Nephron progenitor cell (in vitro differentiated cells): ENCODE measurements around the gene SLC51B.
A peak's percentile ranks its signal among the peaks of the same experiment; 100 is the strongest.

ENCODE experiments used
- DNase-seq: peaks from one replicate; pipeline ENCODE4 v3.0.0; 2021
- H3K27ac Mint-ChIP-seq: 2 replicates; pipeline ENCODE4 v1.8.0; 2021; ENCODE audit warnings: mild to moderate bottlenecking, moderate library complexity, mixed read lengths
- H3K27me3 Mint-ChIP-seq: 2 replicates; pipeline ENCODE4 v1.8.0; 2021; ENCODE audit warnings: mild to moderate bottlenecking, low read depth, mixed read lengths; ENCODE audit not compliant: poor library complexity
- H3K36me3 Mint-ChIP-seq: 2 replicates; pipeline ENCODE4 v1.8.0; 2021; ENCODE audit warnings: low read depth, mixed read lengths
- H3K4me1 Mint-ChIP-seq: 2 replicates; pipeline ENCODE4 v1.8.0; 2021; ENCODE audit warnings: mixed read lengths
- H3K4me3 Mint-ChIP-seq: 2 replicates; pipeline ENCODE4 v1.8.0; 2021; ENCODE audit warnings: mild to moderate bottlenecking, moderate library complexity, mixed read lengths
- H3K9me3 Mint-ChIP-seq: 2 replicates; pipeline ENCODE4 v1.8.0; 2021; ENCODE audit warnings: mild to moderate bottlenecking, moderate library complexity, mixed read lengths
- TF ChIP-seq, protein P1 (sequence below): fragments of 200-600 bp; sonication (generic); IDR thresholded peaks from 2 replicates; pipeline ENCODE4 v1.5.0; 2021; ENCODE audit warnings: antibody characterized with exemption

The SLC51B gene

DNA sequence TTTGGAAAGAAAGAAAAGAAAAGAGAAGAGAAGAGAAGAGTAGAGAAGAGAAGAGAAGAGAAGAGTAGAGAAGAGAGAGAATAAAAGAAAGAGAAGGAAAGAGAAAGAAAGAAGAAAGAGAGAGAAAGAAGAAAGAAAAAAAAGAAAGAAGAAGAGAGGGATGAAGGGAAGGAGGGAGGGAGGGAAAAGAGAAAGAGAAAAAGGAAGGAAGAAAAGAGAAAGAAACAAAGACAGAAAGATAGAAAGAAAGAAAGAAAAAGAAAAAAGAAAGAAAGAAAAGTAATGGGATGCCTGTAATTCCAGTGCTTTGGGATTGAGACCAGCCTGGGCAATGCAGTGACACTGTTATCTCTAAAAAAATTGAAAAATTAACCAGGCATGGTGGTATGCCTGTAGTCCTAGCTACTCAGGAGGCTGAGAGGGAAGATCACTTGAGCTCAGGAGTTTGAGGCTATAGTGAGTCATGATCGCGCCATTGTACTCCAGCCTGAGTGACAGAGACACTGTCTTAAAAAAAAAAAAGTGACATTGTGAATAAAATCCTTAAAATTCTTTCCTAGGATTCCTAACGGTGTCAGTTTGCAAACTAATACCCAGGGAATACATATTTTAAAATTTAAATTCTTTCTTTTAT lies 20.9 kb downstream of the SLC51B start:
- Mint-ChIP-seq H3K36me3 (peaks cover 13% of the 10 kb centered on the region), H3K4me1 (peaks cover 74% of the 10 kb centered on the region), H3K27ac (no peak overlapping the region), H3K4me3 (peak overlapping the region; percentile 88), H3K27me3 (peaks cover 11% of the 10 kb centered on the region), H3K9me3 (no peaks in the 10 kb centered on the region)
- TF ChIP-seq, protein P1, sequence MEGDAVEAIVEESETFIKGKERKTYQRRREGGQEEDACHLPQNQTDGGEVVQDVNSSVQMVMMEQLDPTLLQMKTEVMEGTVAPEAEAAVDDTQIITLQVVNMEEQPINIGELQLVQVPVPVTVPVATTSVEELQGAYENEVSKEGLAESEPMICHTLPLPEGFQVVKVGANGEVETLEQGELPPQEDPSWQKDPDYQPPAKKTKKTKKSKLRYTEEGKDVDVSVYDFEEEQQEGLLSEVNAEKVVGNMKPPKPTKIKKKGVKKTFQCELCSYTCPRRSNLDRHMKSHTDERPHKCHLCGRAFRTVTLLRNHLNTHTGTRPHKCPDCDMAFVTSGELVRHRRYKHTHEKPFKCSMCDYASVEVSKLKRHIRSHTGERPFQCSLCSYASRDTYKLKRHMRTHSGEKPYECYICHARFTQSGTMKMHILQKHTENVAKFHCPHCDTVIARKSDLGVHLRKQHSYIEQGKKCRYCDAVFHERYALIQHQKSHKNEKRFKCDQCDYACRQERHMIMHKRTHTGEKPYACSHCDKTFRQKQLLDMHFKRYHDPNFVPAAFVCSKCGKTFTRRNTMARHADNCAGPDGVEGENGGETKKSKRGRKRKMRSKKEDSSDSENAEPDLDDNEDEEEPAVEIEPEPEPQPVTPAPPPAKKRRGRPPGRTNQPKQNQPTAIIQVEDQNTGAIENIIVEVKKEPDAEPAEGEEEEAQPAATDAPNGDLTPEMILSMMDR = no peak
- DNase-seq = no peak

DNA sequence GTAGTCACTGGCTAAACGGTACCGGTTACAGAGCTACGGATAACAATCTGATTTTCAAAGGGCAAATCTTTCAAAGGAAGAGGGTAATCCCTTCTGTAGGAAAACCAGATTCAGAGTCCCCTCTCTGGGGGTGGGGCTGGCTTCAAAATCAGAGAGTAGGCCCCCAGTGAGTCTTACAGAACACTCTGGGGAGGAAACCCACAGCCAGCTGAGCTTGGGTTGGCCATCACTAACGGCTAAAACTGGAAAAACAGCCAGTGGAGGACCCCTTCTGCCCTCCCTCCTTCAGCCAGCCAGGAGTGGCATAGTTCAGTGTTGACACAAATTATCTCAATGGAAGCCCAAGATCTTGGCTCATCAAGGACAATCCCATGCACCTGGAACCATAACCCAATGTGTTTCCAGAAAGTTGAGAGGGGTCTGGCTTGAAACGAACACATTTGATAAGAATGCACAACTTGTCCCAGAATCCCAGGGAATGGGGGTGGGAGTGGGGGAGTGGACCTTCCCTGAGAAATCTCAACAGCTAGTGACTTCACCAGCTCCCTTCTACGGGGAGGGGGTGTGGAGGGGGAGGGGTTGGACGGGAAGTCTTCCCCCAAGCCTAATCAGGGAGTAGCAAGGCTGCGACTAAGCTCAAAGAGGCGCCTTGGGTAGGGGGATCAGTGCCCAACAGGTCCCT lies 21.6 kb downstream of the SLC51B start:
- Mint-ChIP-seq H3K9me3 (no peaks in the 10 kb centered on the region), H3K27ac (no peak overlapping the region), H3K27me3 (peaks cover 11% of the 10 kb centered on the region), H3K4me3 (peak overlapping the region; percentile 88), H3K36me3 (peaks cover 7% of the 10 kb centered on the region), H3K4me1 (peaks cover 81% of the 10 kb centered on the region)
- peak; percentile 41 for DNase-seq
- TF ChIP-seq, protein P1 = no peak

DNA sequence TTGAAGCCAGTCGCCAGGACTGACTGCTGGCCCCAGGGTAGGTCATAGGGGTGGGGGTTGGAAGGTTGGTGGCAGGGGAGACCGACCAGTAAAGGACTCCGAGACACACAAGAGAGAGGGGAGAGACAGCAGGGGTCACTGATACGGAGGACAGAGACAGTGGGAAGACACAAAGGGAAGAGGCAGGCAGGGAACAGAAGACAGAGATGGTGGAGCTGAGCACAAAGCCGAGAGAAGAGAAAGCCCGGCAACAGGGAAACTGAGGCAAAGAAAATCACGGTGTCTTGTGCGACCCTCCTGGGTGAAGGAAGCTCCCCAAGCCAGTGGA lies 22.1 kb downstream of the SLC51B start:
- peaks cover 11% of the 10 kb centered on the region for H3K27me3 Mint-ChIP-seq
- peak overlapping the region; percentile 88 for H3K4me3 Mint-ChIP-seq
- H3K27ac Mint-ChIP-seq = no peak overlapping the region
- H3K4me1 Mint-ChIP-seq = peaks cover 85% of the 10 kb centered on the region
- TF ChIP-seq, protein P1 = no peak
- H3K9me3 Mint-ChIP-seq = no peaks in the 10 kb centered on the region
- peaks cover 4% of the 10 kb centered on the region for H3K36me3 Mint-ChIP-seq
- DNase-seq = no peak

DNA sequence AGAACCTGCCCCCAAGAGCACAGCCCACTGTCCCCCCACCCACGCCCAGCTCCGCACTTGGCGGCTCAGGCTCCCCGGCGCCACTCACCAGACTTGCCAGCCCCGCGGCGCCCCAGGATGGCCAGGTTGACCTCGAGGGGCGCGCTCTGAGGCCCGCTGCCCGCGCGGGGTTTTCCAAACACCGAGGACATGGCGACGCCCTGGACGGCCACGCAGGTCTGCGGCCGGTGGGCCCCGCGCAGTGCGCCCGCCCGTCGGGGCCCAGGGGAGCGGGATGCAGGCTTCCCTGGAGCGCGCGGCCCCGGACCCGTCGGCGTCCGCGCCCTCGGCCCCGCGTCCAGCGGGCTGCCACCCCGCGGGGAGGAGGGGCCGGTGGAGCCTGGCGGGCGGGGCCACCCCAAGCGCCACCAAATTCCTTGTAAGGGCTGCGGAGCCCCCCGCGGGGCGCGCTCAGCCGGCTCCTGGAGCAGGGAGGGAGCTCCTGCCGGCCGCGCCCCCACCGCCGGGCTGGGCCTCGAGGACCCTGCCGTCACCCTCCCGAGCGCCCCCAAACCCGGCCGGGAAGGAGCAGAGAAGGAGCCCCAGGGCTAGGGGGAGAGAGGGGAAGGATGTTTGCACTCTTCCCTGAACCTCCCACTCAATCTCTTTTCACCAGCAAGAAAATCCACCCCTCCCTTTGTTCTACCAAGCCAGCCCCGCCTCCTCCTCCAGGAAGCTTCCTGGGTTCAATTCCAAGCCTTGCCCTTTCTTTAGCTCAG lies 22.6 kb downstream of the SLC51B start, which contains the start of gene RASL12:
TSS of gene RASL12 (minus strand) at position 347 of the 758 bp plus-strand sequence. CDS start at position 191, 156 bp downstream.
- H3K27me3 Mint-ChIP-seq = peaks cover 10% of the 10 kb centered on the region
- H3K27ac Mint-ChIP-seq = peak within 1 kb of the TSS; percentile 21
- peaks cover 80% of the 10 kb centered on the region for H3K4me1 Mint-ChIP-seq
- H3K4me3 Mint-ChIP-seq = peak within 1 kb of the TSS; percentile 88
- peaks cover 1% of the 10 kb centered on the region for H3K9me3 Mint-ChIP-seq
- TF ChIP-seq, protein P1 = no peak
- DNase-seq = peak; percentile 75
- H3K36me3 Mint-ChIP-seq = no peaks in the 10 kb centered on the region

DNA sequence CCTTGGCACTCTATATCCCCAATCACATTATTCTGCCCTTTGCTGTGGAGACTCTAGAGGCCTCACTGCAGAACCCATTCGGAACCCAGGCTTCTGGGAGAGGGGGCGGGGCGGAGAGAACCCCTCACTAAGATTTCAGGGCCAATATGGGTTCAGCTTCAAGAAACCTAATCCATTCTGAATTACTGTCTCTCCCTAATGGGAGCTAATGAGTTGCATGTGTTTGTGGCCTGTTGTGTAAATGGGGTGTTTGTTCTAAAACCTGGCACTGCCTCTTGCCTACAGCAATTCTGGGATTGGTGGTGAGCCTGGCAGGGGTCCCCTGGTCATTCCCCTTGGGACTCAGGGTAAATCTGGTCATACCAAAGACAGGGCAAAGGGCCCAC lies 23.2 kb downstream of the SLC51B start:
- H3K27ac Mint-ChIP-seq = peak overlapping the region; percentile 21
- H3K27me3 Mint-ChIP-seq = peaks cover 11% of the 10 kb centered on the region
- TF ChIP-seq, protein P1 = no peak
- peak overlapping the region; percentile 79 for H3K4me3 Mint-ChIP-seq
- H3K9me3 Mint-ChIP-seq = peaks cover 5% of the 10 kb centered on the region
- peaks cover 75% of the 10 kb centered on the region for H3K4me1 Mint-ChIP-seq
- H3K36me3 Mint-ChIP-seq = no peaks in the 10 kb centered on the region
- no peak for DNase-seq
